Hepatocyte (in vitro differentiated cells): Measurements from ENCODE around the gene TMEM129. TPM values are rescaled to one million over a fixed set of nuclear protein-coding genes. Genes with fewer than 3 reads are reported as not detected.

Experiments
- DNase-seq: peaks from one replicate; pipeline ENCODE4 v3.0.0-alpha.2; 2016; ENCODE audit warnings: low spot score
- H2AFZ ChIP-seq: fragments of 200-600 bp; sonication (generic); 2 replicates; pipeline ENCODE4 v1.6.0; 2016; ENCODE audit warnings: antibody characterized with exemption, mild to moderate bottlenecking
- H3K27ac ChIP-seq: fragments of 200-600 bp; sonication (generic); 2 replicates; pipeline ENCODE4 v1.5.1; 2016; ENCODE audit warnings: mild to moderate bottlenecking
- H3K27me3 ChIP-seq: fragments of 200-600 bp; sonication (generic); 2 replicates; pipeline ENCODE4 v1.6.1; 2016
- H3K36me3 ChIP-seq: fragments of 200-600 bp; sonication (generic); replicated peaks from 2 replicates; pipeline ENCODE4 v1.5.1; 2016; ENCODE audit warnings: low read depth; ENCODE audit not compliant: insufficient read depth
- H3K4me1 ChIP-seq: fragments of 200-600 bp; sonication (generic); 2 replicates; pipeline ENCODE4 v1.5.1; 2016; ENCODE audit warnings: mild to moderate bottlenecking, moderate library complexity; ENCODE audit not compliant: insufficient read depth
- H3K4me2 ChIP-seq: fragments of 200-600 bp; sonication (generic); 2 replicates; pipeline ENCODE4 v1.6.0; 2016
- H3K4me3 ChIP-seq: fragments of 200-600 bp; sonication (generic); 2 replicates; pipeline ENCODE4 v1.5.1; 2016; ENCODE audit warnings: mild to moderate bottlenecking
- H3K79me2 ChIP-seq: fragments of 200-600 bp; sonication (generic); 2 replicates; pipeline ENCODE4 v1.6.0; 2017; ENCODE audit warnings: mild to moderate bottlenecking
- H3K9me2 ChIP-seq: fragments of 200-600 bp; sonication (generic); replicated peaks from 2 replicates; pipeline ENCODE4 v1.6.0; 2017; ENCODE audit warnings: mild to moderate bottlenecking; ENCODE audit not compliant: insufficient read depth
- H3K9me3 ChIP-seq: fragments of 200-600 bp; sonication (generic); 2 replicates; pipeline ENCODE4 v1.5.1; 2016; ENCODE audit warnings: low read depth, mild to moderate bottlenecking
- H4K20me1 ChIP-seq: fragments of 200-600 bp; sonication (generic); 2 replicates; pipeline ENCODE4 v1.6.0; 2016; ENCODE audit warnings: mild to moderate bottlenecking; ENCODE audit not compliant: insufficient read depth, poor library complexity, severe bottlenecking
- EZH2 ChIP-seq: fragments of 200-600 bp; sonication (generic); IDR thresholded peaks from 2 replicates; pipeline ENCODE4 v1.6.1; 2016; ENCODE audit warnings: antibody characterized with exemption, mild to moderate bottlenecking, borderline replicate concordance
- EZH2phosphoT487 ChIP-seq: fragments of 200-600 bp; sonication (generic); IDR thresholded peaks from one replicate; pipeline ENCODE4 v1.6.1; 2018; ENCODE audit warnings: antibody characterized with exemption, mild to moderate bottlenecking, low read depth, moderate library complexity; ENCODE audit not compliant: unreplicated experiment, severe bottlenecking
- WGBS: methylation state at CpG from one replicate; pipeline ENCODE4 v1.1.6; 2016; ENCODE audit warnings: low lambda C conversion rate; ENCODE audit errors: missing lambda C conversion rate; 5-methylcytosine and 5-hydroxymethylcytosine counted together
- polyA plus RNA-seq: library from polyadenylated mRNA; unstranded; fragments of >200 nt; fragmentation: Nextera tagmentation; extraction: Ambion mirVana; gene quantifications from 2 replicates; pipeline ENCODE4 v1.2.1, GENCODE V29; 2016
- total RNA-seq: library from RNA; depleted of rRNA; stranded (reverse); fragments of >200 nt; gene quantifications from 2 replicates; pipeline ENCODE4 v1.2.3, GENCODE V29; 2014
- TF ChIP-seq, protein P1 (sequence below): fragments of 200-600 bp; sonication (generic); IDR thresholded peaks from 2 replicates; pipeline ENCODE4 v1.5.1; 2016; ENCODE audit warnings: antibody characterized with exemption, mild to moderate bottlenecking; ENCODE audit not compliant: poor library complexity

The TMEM129 gene
- total and polyA plus RNA-seq, 2 experiments from 2014 or later, result 40.8 to 59.4 TPM

DNA sequence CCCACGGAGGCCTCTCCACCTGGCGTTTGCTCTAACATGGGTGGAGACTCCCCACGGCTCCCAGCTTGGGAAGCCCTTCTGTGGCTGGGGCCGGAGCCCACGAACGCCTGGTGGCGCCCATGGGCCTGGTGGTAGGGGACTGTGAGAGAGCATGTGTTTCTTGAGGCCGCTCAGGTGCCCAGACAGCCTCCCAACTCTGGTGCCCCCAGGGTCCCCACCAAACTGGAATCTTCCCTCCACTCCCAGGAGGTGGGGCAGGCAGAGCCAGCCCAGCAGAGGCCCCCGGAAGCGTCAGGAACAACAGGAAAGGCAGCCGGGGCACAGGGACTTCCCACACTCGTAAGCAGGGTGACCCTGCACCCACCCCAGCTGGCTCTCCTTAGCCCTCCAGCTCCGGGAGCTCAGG is 38.7 kb upstream of the TMEM129 start:
- TF ChIP-seq, protein P1, sequence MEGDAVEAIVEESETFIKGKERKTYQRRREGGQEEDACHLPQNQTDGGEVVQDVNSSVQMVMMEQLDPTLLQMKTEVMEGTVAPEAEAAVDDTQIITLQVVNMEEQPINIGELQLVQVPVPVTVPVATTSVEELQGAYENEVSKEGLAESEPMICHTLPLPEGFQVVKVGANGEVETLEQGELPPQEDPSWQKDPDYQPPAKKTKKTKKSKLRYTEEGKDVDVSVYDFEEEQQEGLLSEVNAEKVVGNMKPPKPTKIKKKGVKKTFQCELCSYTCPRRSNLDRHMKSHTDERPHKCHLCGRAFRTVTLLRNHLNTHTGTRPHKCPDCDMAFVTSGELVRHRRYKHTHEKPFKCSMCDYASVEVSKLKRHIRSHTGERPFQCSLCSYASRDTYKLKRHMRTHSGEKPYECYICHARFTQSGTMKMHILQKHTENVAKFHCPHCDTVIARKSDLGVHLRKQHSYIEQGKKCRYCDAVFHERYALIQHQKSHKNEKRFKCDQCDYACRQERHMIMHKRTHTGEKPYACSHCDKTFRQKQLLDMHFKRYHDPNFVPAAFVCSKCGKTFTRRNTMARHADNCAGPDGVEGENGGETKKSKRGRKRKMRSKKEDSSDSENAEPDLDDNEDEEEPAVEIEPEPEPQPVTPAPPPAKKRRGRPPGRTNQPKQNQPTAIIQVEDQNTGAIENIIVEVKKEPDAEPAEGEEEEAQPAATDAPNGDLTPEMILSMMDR, result no peak
- TF ChIP-seq EZH2 (no peak), EZH2phosphoT487 (no peak)
- Histone ChIP-seq H3K4me2 (no peak overlapping the region), H3K4me3 (no peak overlapping the region), H3K36me3 (no peaks in the 10 kb centered on the region), H3K4me1 (peaks cover 20% of the 10 kb centered on the region), H3K9me3 (no peaks in the 10 kb centered on the region), H3K27ac (no peak overlapping the region), H4K20me1 (no peaks in the 10 kb centered on the region), H3K9me2 (no peaks in the 10 kb centered on the region), H2AFZ (no peak overlapping the region), H3K27me3 (no peaks in the 10 kb centered on the region), H3K79me2 (no peaks in the 10 kb centered on the region)
- WGBS, result 72% methylated on average over 13 of the region's 13 CpGs
- DNase-seq, result no peak

DNA sequence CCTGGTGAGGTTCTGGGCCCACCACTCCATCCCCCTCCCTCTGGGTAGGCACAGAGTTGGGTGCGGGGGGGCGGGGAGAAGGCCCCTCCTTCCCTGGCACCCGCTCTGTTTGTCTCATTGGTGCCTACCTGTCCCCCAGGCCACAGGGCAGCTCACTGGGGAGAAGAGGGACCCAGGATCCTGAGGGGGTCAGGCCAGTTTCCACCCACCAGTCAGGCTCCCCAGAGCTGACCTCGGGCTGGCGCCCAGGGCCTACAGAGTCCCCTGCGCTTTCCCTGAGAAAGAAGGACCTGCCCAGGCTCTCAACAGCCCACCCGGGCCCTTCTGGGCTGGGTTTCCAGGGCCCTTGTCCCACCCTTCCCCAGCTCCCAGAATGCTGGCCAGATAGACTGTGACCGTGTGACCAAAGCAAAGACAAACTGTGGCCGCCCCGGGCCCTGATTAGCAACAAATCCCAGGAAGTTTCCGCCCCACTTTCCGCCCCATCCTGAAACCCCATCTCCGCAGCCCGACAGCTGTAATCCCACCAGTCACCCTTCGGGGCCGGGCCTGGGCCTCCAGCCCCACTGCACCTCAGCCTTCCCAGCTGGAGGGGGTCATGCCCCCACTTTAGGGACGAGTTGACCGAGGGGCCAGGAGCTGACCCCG is 38.2 kb upstream of the TMEM129 start:
- H3K27me3 ChIP-seq, result no peaks in the 10 kb centered on the region
- H3K9me2 ChIP-seq, result no peaks in the 10 kb centered on the region
- H3K4me1 ChIP-seq, result peaks cover 22% of the 10 kb centered on the region
- H3K36me3 ChIP-seq, result no peaks in the 10 kb centered on the region
- H3K79me2 ChIP-seq, result no peaks in the 10 kb centered on the region
- TF ChIP-seq EZH2, result no peak
- TF ChIP-seq, protein P1, result no peak
- no peak for TF ChIP-seq EZH2phosphoT487
- H4K20me1 ChIP-seq, result no peaks in the 10 kb centered on the region
- H3K9me3 ChIP-seq, result no peaks in the 10 kb centered on the region
- no peak overlapping the region for H3K4me2 ChIP-seq
- 71% methylated on average over 16 of the region's 19 CpGs for WGBS
- no peak for DNase-seq
- no peak overlapping the region for H3K27ac ChIP-seq
- H3K4me3 ChIP-seq, result no peak overlapping the region
- H2AFZ ChIP-seq, result no peak overlapping the region

DNA sequence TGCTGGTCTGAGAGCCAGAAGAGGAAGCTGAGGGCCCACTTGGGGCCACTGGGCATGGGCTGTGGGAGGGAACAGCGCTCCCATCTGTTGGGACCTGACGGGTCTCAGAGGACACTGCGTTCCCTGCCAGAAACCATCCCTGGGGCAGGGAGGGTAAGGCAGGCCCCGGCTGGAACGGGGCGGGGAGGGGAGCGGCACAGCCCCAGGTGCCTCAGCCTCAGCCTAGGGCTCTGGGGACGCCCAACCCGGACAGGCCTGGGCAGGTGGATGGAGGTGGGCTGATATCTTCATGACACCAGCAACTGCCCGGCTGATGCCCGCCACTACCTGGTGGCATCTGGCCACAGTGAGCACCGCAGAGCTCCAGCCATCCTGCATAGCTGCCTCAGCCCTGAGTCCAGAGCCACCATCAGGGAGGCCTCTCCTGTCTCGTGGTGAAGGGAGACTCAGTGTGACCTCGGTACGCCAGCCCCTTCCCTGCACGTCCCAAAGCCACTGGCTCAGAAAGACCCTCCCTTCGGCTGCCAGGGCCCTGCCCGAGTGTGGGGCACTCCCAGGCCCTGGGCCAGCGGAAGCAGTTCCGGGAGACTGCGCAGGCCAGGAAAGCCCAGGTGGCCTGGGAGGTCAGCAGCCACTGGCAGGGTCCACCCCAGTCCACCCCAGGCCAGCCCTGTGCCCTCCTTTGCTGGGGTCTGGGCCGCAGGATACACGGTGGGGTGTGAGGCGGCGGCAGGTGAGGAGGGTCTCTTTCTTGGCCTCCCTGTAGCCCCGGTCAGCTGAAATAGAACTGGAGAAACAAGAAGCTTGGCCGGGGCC is 37.4 kb upstream of the TMEM129 start:
- no peak overlapping the region for H2AFZ ChIP-seq
- TF ChIP-seq EZH2 (no peak), EZH2phosphoT487 (no peak)
- 91% methylated on average over 23 of the region's 27 CpGs for WGBS

DNA sequence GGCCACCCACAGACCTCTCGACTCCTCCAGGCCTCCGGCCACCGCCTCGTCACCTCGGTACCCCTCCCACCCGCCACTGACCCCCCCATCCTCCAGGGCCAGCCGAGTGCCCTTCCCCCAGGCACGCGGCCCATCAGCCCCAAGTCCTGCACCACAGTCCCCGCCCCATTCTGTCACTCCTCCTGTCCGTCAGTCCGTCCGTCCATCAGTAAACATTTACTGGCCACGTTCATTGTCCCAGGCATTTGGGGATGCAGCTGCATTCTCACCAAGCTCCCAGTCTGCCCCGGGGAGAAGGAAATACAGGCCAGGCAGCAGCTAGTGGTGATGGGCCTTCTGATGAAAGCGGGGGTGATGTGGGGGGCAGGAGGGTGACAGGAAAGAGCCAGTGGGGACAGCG is 36.7 kb upstream of the TMEM129 start:
- Histone ChIP-seq H3K4me1 (peaks cover 21% of the 10 kb centered on the region), H3K9me2 (no peaks in the 10 kb centered on the region), H3K27ac (no peak overlapping the region), H3K27me3 (no peaks in the 10 kb centered on the region), H3K79me2 (no peaks in the 10 kb centered on the region), H3K4me2 (no peak overlapping the region), H3K9me3 (no peaks in the 10 kb centered on the region), H3K4me3 (no peak overlapping the region), H4K20me1 (no peaks in the 10 kb centered on the region), H2AFZ (no peak overlapping the region), H3K36me3 (no peaks in the 10 kb centered on the region)
- TF ChIP-seq EZH2phosphoT487, result no peak
- TF ChIP-seq EZH2, result no peak
- TF ChIP-seq, protein P1, result no peak
- 59% methylated on average over 10 of the region's 17 CpGs for WGBS
- DNase-seq, result no peak

More for the DNA sequence above, 37.4 kb upstream of the TMEM129 start:
- Histone ChIP-seq H3K9me3 (no peaks in the 10 kb centered on the region), H3K36me3 (no peaks in the 10 kb centered on the region), H3K27ac (no peak overlapping the region), H3K4me3 (no peak overlapping the region), H3K4me1 (peaks cover 22% of the 10 kb centered on the region), H3K79me2 (no peaks in the 10 kb centered on the region), H4K20me1 (no peaks in the 10 kb centered on the region), H3K9me2 (no peaks in the 10 kb centered on the region), H3K4me2 (no peak overlapping the region), H3K27me3 (no peaks in the 10 kb centered on the region)
- no peak for DNase-seq
